Fibroblast of lung (primary cell): ENCODE results near the gene UBE3C. TPM values are rescaled to one million over a fixed set of nuclear protein-coding genes. Genes with fewer than 3 reads are reported as not detected.

ENCODE experiments used
- DNase-seq, 2 donors: peaks; one replicate each; pipeline versions ENCODE4 v3.0.0 to v3.0.0-alpha.2; 2010; ENCODE audit warnings: low read depth in 2 of 2
- H2AFZ ChIP-seq: 2 replicates; pipeline ENCODE4 v1.5.1; 2012; ENCODE audit warnings: low read length, control low read depth, inconsistent platforms
- H3K27ac ChIP-seq: 2 replicates; pipeline ENCODE4 v1.5.1; 2011; ENCODE audit warnings: low read length, control low read depth; ENCODE audit not compliant: insufficient read depth
- H3K27me3 ChIP-seq: 2 replicates; pipeline ENCODE4 v1.5.1; 2011; ENCODE audit warnings: mild to moderate bottlenecking, low read length; ENCODE audit not compliant: control insufficient read depth, insufficient read depth
- H3K36me3 ChIP-seq: 2 replicates; pipeline ENCODE4 v1.5.1; 2011; ENCODE audit warnings: low read length; ENCODE audit not compliant: control insufficient read depth, insufficient read depth
- H3K4me1 ChIP-seq: 2 replicates; pipeline ENCODE4 v1.5.1; 2011; ENCODE audit warnings: low read length; ENCODE audit not compliant: control insufficient read depth, insufficient read depth; ENCODE audit errors: extremely low read depth
- H3K4me2 ChIP-seq: 2 replicates; pipeline ENCODE4 v1.5.1; 2011; ENCODE audit warnings: low read length, control low read depth; ENCODE audit not compliant: insufficient read depth; ENCODE audit errors: extremely low read depth
- H3K4me3 ChIP-seq, 4 experiments: fragments of 200-600 bp in 1 of 4; sonication (generic) in 1 of 4; replicated peaks in 1 of 4; 2 replicates each; pipeline ENCODE4 v1.5.1; 2011 to 2016; ENCODE audit warnings: low read length in 4 of 4, low read depth in 3 of 4, mild to moderate bottlenecking in 3 of 4, control low read depth in 2 of 4, inconsistent platforms in 1 of 4, mixed read lengths in 1 of 4; ENCODE audit not compliant: insufficient read depth in 1 of 4; ENCODE audit errors: control extremely low read depth in 1 of 4
- H3K79me2 ChIP-seq: 2 replicates; pipeline ENCODE4 v1.5.1; 2012; ENCODE audit warnings: mild to moderate bottlenecking, low read length, inconsistent platforms; ENCODE audit not compliant: control insufficient read depth, insufficient read depth
- H3K9ac ChIP-seq: 2 replicates; pipeline ENCODE4 v1.5.1; 2011; ENCODE audit warnings: mild to moderate bottlenecking, low read length, control low read depth; ENCODE audit not compliant: insufficient read depth
- H3K9me3 ChIP-seq: 2 replicates; pipeline ENCODE4 v1.5.1; 2012; ENCODE audit warnings: low read depth, low read length; ENCODE audit not compliant: control insufficient read depth, insufficient read depth
- H4K20me1 ChIP-seq: 2 replicates; pipeline ENCODE4 v1.5.1; 2011; ENCODE audit warnings: low read length; ENCODE audit not compliant: control insufficient read depth, insufficient read depth; ENCODE audit errors: extremely low read depth
- EZH2 ChIP-seq: IDR thresholded peaks from 2 replicates; pipeline ENCODE4 v1.5.1; 2012; ENCODE audit warnings: low read length, control low read depth, mild to moderate bottlenecking; ENCODE audit errors: missing control alignments
- polyA plus RNA-seq, 2 donors: library from polyadenylated mRNA; depleted of rRNA in 1 of 2; stranded (reverse) in 1 of 2; unstranded in 1 of 2; fragments of >200 nt; gene quantifications; 2 replicates each; pipeline ENCODE4 v1.2.1, GENCODE V29; 2011 to 2012; ENCODE audit warnings: missing spikeins in 1 of 2
- total RNA-seq: library from RNA; depleted of rRNA; stranded (reverse); fragments of >200 nt; gene quantifications from 2 replicates; pipeline ENCODE4 v1.2.1, GENCODE V29; 2014
- TF ChIP-seq, protein P1 (sequence below), 2 donors: IDR thresholded peaks in 1 of 2; conservative IDR thresholded peaks in 1 of 2; 1 replicate in 1 of 2; 2 replicates in 1 of 2; pipeline ENCODE4 v1.5.1; 2011 to 2012; ENCODE audit warnings: low read length in 2 of 2, control low read depth in 1 of 2, inconsistent platforms in 1 of 2, low read depth in 1 of 2, mild to moderate bottlenecking in 1 of 2

UBE3C gene
- total and polyA plus RNA-seq, 2 donors (not counting 1 experiment from before 2014, with no cell fraction given), result 76.2 to 91.0 TPM

- H2AFZ ChIP-seq, result peak overlapping the region; percentile 41
Measured at GRCh38 chr7:157139111-157139809, 534 bp downstream of the UBE3C start.

GRCh38 chr7:157139810-157140510 lies 1.2 kb downstream of the UBE3C start:
- Histone ChIP-seq H4K20me1 (peaks cover 2% of the 10 kb centered on the region), H3K79me2 (peaks cover 57% of the 10 kb centered on the region), H3K27me3 (no peaks in the 10 kb centered on the region), H3K27ac (peak overlapping the region; percentile 82), H2AFZ (peak overlapping the region; percentile 41), H3K9me3 (no peaks in the 10 kb centered on the region), H3K9ac (peak overlapping the region; percentile 82), H3K4me2 (peak overlapping the region; percentile 99), H3K4me3 (peak overlapping the region; percentile 83 to 99 (median 92)), H3K36me3 (peaks cover 9% of the 10 kb centered on the region), H3K4me1 (peaks cover 8% of the 10 kb centered on the region)
- TF ChIP-seq, protein P1, sequence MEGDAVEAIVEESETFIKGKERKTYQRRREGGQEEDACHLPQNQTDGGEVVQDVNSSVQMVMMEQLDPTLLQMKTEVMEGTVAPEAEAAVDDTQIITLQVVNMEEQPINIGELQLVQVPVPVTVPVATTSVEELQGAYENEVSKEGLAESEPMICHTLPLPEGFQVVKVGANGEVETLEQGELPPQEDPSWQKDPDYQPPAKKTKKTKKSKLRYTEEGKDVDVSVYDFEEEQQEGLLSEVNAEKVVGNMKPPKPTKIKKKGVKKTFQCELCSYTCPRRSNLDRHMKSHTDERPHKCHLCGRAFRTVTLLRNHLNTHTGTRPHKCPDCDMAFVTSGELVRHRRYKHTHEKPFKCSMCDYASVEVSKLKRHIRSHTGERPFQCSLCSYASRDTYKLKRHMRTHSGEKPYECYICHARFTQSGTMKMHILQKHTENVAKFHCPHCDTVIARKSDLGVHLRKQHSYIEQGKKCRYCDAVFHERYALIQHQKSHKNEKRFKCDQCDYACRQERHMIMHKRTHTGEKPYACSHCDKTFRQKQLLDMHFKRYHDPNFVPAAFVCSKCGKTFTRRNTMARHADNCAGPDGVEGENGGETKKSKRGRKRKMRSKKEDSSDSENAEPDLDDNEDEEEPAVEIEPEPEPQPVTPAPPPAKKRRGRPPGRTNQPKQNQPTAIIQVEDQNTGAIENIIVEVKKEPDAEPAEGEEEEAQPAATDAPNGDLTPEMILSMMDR (conservative IDR thresholded peaks at IDR 0.05 in 1 of 2, IDR thresholded peaks at IDR 0.05 in 1 of 2; ENCODE audit: low read depth in 1 of 2, low read length in 2 of 2), result no peak
- peak; percentile 9 to 10 for DNase-seq

More at GRCh38 chr7:157139111-157139809, 534 bp downstream of the UBE3C start:
- TF ChIP-seq, protein P1 (conservative IDR thresholded peaks at IDR 0.05 in 1 of 2, IDR thresholded peaks at IDR 0.05 in 1 of 2; ENCODE audit: low read depth in 1 of 2, low read length in 2 of 2), result no peak
- TF ChIP-seq EZH2, result no peak
- H3K27me3 ChIP-seq, result no peaks in the 10 kb centered on the region
- peaks cover 9% of the 10 kb centered on the region for H3K36me3 ChIP-seq
- DNase-seq, result peak; percentile 39 to 48
- H3K4me3 ChIP-seq, result peak overlapping the region; percentile 83 to 99 (median 92)
- no peaks in the 10 kb centered on the region for H3K9me3 ChIP-seq
- peak overlapping the region; percentile 82 for H3K27ac ChIP-seq
- peaks cover 50% of the 10 kb centered on the region for H3K79me2 ChIP-seq
- H4K20me1 ChIP-seq, result peaks cover 2% of the 10 kb centered on the region
- H3K9ac ChIP-seq, result peak overlapping the region; percentile 82
- H3K4me2 ChIP-seq, result peak overlapping the region; percentile 99
- H3K4me1 ChIP-seq, result peaks cover 8% of the 10 kb centered on the region

- no peak for DNase-seq
- H2AFZ ChIP-seq, result no peak overlapping the region
- H3K4me3 ChIP-seq, result peak overlapping the region; percentile 83 to 99 (median 92)
- H3K4me1 ChIP-seq, result peaks cover 8% of the 10 kb centered on the region
- H4K20me1 ChIP-seq, result peaks cover 2% of the 10 kb centered on the region
- H3K36me3 ChIP-seq, result peaks cover 9% of the 10 kb centered on the region
- peak overlapping the region; percentile 99 for H3K4me2 ChIP-seq
- no peaks in the 10 kb centered on the region for H3K27me3 ChIP-seq
- H3K27ac ChIP-seq, result no peak overlapping the region
- no peak for TF ChIP-seq EZH2
- TF ChIP-seq, protein P1 (conservative IDR thresholded peaks at IDR 0.05 in 1 of 2, IDR thresholded peaks at IDR 0.05 in 1 of 2; ENCODE audit: low read depth in 1 of 2, low read length in 2 of 2), result no peak
- H3K79me2 ChIP-seq, result peaks cover 63% of the 10 kb centered on the region
- H3K9ac ChIP-seq, result no peak overlapping the region
- no peaks in the 10 kb centered on the region for H3K9me3 ChIP-seq
Measured at GRCh38 chr7:157140511-157140905, 1.8 kb downstream of the UBE3C start.
